ENCODE results near the gene FOXA3.

DNA sequence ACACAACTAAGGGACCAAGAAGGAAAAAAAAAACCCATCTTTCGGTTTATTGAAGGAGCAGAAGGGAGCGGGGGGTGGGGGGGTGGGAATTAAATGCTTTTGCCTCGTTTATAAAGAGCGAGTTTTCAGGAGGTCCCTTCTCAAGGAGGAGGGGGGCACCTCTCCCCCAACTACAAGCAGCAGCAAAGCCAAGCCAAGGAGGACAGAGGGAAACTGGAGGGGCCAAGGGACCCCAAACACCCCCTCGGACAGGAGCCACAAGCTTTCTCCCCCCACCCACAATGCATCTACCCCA lies 19.4 kb downstream of the FOXA3 start:
- TF ChIP-seq, protein P1, sequence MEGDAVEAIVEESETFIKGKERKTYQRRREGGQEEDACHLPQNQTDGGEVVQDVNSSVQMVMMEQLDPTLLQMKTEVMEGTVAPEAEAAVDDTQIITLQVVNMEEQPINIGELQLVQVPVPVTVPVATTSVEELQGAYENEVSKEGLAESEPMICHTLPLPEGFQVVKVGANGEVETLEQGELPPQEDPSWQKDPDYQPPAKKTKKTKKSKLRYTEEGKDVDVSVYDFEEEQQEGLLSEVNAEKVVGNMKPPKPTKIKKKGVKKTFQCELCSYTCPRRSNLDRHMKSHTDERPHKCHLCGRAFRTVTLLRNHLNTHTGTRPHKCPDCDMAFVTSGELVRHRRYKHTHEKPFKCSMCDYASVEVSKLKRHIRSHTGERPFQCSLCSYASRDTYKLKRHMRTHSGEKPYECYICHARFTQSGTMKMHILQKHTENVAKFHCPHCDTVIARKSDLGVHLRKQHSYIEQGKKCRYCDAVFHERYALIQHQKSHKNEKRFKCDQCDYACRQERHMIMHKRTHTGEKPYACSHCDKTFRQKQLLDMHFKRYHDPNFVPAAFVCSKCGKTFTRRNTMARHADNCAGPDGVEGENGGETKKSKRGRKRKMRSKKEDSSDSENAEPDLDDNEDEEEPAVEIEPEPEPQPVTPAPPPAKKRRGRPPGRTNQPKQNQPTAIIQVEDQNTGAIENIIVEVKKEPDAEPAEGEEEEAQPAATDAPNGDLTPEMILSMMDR (IDR thresholded peaks at IDR 0.05 in 2 of 3, conservative IDR thresholded peaks at IDR 0.05 in 1 of 3; ENCODE audit: borderline replicate concordance in 1 of 3, insufficient read depth in 1 of 3, low read depth in 2 of 3, low read length in 2 of 3), result no peak
- TF ChIP-seq POLR2A (IDR thresholded peaks at IDR 0.05; ENCODE audit: borderline replicate concordance, extremely low read depth, insufficient read depth, insufficient read length), result no peak
